Measurements from ENCODE around the gene PRXL2A.

GRCh38 chr10:80437227-80437626, 28.9 kb downstream of the PRXL2A start:
- TF ChIP-seq, protein P1, sequence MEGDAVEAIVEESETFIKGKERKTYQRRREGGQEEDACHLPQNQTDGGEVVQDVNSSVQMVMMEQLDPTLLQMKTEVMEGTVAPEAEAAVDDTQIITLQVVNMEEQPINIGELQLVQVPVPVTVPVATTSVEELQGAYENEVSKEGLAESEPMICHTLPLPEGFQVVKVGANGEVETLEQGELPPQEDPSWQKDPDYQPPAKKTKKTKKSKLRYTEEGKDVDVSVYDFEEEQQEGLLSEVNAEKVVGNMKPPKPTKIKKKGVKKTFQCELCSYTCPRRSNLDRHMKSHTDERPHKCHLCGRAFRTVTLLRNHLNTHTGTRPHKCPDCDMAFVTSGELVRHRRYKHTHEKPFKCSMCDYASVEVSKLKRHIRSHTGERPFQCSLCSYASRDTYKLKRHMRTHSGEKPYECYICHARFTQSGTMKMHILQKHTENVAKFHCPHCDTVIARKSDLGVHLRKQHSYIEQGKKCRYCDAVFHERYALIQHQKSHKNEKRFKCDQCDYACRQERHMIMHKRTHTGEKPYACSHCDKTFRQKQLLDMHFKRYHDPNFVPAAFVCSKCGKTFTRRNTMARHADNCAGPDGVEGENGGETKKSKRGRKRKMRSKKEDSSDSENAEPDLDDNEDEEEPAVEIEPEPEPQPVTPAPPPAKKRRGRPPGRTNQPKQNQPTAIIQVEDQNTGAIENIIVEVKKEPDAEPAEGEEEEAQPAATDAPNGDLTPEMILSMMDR (IDR thresholded peaks at IDR 0.05): no peak
- TF ChIP-seq POLR2A (IDR thresholded peaks at IDR 0.05): no peak
